OCI-M1 (cell line): ENCODE measurements around the gene GFI1.
A peak's percentile ranks its signal among the peaks of the same experiment; 100 is the strongest.
"Not testable (repeated sequence)": the region's sequence is repeated elsewhere in the genome, so short reads cannot be mapped to it uniquely, and the experiment has no call there.

Experiments
- DNase-seq: peaks from one replicate; lab custom pipeline; 2025; lab: John Stamatoyannopoulos, UW

The GFI1 gene

DNA sequence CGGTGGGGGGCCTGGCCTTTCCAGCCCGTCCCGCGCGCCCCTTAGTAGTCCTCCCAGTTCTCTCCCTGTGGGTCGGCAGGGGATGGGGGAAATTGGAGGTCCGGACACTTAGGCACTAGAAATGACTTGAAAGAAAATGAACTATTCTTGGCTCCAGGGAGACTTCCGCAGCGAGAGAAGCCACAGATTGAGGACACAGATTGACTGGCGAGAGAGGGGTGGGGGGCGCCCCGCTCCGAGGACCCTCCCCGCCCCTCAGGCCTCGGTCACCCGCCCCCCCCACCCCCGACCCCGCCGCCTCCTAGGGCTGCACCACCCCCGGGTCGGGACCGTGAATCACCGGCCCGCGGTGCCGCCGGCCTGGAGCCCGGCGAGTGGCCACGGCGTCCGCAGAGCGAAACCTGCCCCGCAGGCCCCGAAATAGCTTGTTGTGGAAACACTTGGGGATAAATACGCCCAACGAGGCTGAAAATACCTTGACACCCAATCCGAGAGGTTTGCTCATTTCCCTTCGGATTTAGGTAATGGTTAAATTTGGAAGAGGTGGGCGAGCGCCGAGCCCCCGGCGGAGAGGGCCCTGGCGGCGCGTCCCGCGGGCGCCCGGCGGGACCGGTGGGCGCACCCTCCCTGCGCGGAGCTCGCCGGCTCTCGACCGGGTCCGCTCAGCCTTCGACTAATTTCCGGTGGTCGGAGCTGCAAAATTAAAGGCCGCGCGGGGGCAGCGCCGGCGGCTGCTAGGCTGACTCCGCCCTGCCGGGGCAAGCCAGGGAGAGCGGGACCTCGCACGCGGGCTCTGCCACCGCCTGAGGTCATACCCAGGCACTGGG, at the start of gene GFI1:
Gene GFI1 (minus strand): TSS at position 675 of the 827 bp plus-strand sequence. CDS start 3,438 bp downstream, outside the sequence.
- DNase-seq = peak; percentile 71

DNA sequence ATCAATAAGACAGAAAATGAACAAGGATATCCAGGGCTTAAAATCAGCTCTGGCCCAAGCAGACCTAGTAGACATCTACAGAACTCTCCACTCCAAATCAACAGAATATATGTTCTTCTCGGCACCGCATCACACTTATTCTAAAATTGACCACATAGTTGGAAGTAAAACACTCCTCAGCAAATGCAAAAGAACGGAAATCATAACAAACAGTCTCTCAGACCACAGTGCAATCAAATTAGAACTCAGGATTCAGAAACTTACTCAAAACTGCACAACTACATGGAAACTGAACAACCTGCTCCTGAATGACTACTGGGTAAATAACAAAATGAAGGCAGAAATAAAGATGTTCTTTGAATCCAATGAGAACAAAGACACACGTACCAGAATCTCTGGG, 45.6 kb upstream of the GFI1 start:
- DNase-seq = not testable (repeated sequence)

DNA sequence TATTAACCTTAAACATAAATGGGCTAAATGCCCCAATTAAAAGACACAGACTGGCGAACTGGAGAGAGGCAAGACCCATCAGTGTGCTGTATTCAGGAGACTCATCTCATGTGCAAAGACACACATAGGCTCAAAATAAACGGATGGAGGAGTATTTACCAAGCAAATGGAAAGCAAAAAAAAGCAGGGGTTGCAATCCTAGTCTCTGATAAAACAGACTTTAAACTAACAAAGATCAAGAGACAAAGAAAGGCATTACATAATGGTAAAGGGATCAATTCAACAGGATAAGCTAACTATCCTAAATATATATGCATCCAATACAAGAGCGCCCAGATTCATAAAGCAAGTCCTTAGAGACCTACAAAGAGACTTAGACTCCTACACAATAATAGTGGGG, 45.2 kb upstream of the GFI1 start:
- not testable (repeated sequence) for DNase-seq

DNA sequence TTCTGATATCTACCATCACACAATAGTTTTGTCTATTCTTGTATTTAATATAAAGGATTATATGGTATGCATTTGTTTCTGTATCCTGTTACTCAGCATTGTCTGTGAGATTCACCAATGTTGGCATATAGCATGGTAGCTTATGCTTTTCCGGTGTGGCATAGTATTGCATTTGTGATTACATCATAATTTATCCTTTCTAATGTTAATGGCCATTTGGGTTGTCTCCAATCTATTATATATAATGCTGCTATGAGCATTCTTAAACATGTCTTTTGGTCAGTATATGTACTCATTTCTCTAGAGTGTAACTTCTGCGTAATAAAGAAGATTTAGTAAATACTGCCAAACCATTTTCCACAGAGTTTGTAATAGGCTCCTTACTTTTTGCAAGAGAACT, 40.9 kb upstream of the GFI1 start:
- DNase-seq = no peak

DNA sequence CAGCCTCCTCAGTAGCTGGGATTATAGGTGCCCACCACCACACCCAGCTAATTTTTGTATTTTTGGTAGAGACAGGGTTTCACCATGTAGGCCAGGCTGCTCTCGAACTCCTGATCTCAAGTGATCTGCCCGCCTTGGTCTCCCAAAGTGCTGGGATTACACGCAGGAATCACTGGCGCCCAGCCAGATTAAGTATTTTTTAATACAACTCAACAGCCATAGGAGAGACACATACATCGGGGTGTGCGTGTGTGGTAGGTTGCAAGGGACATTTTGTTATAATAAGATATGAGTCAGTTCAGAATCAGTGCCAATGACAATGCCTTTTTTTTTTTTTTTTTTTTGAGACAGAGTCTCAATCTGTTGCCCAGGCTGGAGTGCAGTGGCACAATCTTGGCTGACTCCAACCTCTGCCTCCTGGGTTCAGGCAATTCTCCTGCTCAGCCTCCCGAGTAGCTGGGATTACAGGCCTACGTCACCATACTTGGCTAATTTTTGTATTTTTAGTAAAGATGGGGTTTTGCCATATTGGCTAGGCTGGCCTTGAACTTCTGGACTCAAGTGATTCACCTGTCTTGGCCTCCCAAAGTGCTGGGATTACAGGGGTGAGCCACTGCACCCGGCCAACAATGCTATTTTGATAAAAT, 38.3 kb upstream of the GFI1 start:
- DNase-seq = not testable (repeated sequence)

DNA sequence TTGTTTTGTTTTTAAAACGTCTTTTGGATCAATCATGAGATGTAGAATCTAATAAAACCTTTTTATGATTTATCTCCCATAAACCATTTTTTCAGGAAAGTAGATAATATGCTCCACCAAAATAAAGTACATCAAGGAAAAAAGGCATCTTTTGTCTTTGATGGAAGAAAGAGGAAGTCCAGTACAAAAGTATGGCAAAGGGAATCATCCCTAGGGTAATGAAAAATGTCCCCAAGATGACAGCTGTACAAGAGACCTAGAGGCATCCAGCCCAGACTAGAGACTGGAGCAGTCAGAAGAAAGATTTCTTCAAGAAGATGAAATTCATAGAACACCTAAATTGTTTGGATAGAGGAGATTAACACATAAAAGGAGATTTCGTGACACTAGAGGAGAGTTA, 32.3 kb upstream of the GFI1 start:
- no peak for DNase-seq

DNA sequence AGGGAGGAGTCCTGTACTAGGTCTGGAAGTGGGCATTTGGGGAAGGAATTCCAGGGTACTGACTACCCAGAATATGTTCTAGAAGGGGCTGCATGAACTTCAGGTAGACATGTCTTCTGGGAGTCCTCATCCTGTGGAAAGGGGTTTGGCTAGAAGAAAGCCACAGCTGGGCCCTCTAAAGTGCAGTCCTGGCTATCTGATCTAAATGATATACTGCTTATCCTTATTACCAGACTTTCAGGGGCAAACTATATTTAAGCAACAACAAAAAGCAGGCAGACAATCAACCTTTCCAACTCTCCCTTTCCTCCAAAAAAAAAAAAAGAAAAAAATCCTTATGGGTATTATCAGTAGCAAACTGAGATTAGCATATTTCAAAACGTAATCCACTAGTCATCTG, 29.8 kb upstream of the GFI1 start:
- DNase-seq = peak; percentile 58

DNA sequence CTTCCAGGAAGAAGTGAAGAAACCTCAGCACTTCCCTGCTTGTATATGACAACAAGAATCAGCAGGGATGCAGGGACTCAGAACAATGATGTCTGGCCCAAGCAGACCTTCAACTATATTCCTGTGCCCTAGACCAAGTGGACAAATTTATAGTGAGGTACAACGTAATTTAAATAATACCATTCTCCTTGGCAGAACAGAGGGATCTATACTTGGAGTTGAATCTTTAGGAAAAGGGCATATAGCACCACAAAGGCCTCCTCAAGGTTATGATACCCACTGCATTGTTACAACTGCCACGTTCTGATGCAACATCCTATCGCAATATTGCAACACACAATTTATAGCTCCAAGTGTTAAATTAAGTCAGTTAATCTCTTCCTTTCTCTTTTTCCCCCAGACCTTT, 29.1 kb upstream of the GFI1 start:
- DNase-seq = peak; percentile 75

DNA sequence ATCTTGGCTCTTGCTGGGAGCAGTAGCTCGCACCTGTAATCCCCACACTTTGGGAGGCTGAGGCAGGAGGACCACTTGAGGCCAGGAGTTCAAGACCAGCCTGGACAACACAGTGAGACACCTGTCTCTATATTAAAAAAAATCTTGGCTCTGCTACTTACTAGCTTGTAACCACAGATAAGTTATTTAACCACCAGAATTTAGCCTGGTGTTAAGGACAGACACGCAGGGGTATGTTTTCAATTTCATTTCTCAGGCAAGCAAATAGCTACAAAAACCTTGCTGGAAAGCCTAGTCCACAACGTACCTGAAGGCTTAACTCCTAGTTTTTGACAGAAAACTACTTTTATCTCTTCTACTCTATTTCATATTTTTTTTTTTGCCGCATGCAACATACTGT, 24.8 kb upstream of the GFI1 start:
- no peak for DNase-seq

DNA sequence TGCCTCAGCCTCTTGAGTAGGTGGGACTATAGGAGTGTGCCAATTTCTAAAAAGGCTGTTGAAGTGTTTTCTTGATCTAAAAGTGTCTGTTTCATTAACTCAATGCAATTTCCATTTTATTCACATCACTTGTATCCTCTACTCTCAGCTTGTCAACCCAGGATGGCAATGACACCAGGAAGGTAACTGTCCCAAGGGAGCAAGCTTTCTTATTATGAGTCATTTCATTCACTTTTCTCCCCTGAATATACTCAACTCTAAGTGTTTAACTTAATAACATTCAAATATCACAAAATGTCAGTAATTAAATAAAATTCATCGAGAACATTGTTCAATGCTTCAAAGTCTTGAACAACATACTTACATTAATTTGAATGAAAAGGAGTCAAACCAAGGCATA, 22.9 kb upstream of the GFI1 start:
- DNase-seq = no peak

DNA sequence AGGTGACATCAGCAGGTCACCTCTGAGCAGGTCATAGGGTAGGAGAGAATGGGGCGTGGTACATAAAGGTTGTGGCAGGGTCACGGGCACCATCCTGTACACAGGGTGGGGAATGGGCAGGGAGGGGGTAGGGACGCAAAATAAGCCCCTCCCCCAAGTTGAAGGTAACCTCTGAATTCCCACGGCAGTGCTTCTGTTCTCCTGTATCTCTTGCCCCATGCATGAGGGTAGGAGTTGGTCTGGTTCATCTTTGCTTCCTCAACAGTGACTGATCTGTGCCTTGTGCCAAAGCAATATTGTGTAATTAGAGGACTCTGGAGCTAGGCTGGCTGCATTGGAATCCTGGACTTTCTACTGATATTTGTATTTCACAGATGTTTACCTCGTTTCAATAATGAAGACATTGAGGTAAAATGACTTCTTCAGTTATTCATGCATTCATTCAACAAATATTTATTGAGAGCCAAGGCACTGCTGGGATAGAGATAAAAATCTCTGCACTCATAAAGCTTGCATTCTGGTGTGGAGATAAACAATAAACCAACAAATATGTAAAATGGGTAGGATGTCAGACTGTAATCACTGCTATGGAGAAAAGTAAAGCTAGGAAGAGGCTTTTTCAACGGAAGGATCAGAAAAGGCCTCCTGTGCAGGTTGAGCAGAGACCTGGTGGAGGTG, 18.4 kb upstream of the GFI1 start:
- no peak for DNase-seq

DNA sequence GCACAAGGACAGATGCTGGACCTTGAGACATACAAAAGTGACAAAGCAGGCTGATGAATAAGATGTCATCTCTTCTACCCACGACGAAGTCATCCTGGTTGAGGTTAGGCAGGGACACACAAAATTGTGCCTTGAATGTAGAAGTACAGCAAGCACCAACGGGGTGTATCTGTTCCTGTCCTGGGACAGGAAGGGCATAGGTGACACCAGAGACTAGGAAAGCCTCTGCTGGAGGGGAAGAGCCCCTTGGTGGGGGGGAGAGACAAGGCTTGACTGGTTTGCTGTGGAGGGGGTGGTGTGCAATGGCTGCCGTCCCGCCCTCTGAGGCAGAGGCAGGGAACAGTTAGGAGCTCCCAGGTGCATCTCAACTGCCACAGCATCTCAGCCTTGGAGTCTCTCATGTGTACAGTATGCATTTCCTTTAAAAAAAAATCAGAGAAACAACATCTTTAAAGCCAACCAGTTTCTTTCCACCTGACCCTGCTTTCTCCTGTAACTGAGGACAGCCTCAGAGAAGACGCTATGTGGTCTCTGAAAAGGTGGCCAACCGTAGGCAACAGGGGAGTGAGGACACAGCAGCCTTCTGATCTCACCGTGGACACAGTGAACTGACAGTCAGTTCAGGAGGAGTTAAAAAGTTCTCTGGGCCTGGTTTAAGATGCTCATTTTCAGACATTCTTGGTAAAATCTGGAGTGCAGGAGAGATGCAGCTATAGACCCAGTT, 17.7 kb upstream of the GFI1 start:
- DNase-seq = no peak

DNA sequence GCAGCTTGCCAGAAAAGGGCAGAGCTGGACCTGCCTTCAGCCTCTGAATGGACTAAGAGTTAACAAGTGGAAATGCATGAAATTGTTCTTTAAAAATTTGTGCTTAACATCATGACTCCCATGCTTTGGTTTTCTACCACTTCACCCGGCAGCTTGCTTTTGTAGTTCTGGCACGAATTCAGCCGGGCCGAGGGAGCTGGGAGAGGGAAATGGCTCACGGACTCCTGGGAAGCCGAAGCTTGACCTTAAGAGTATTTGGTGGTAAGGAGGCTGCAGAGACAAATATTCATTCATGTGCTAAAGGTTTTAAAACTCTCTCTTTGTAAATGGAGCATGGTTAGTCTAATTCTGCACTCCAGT, 17.2 kb upstream of the GFI1 start:
- no peak for DNase-seq

DNA sequence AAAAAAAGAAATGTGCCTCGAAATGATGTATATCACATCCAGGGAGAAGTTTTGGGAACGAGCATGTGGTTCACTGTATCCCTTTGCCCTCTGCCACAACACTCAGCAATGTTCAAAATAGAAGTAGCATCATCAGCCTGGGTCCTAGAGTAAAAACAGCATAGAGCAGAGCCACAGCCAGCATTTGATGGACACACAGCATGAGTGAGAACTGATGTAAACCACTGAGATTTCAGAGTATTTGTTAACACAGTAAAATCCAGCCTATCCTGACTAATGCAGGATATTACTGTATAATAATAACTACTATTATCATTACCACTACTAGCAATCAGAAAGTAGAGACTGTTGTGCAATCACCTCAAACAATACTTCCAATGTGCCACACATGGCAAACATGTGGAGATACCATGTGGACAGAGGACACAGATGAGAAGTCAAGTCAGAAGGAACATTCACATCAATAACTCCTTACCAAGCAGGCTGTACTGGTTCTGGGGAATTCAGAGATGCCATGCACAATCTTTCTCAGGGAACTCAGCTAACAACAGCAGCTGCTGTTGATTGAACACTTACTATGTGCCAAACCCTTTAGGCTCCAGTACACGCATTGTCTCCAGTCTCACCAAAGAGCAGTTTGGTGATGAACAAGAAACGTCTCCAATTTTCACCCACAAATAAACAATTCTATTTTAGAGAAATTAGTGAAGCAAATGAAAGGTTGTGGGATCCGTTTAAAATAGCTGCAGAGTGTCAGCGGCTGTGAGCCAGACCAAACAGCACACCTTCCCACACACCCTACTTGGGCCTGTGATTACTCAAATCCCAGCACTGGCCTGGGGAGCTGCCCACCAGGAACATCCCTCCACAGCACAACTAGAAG, 16.6 kb upstream of the GFI1 start:
- DNase-seq = no peak

DNA sequence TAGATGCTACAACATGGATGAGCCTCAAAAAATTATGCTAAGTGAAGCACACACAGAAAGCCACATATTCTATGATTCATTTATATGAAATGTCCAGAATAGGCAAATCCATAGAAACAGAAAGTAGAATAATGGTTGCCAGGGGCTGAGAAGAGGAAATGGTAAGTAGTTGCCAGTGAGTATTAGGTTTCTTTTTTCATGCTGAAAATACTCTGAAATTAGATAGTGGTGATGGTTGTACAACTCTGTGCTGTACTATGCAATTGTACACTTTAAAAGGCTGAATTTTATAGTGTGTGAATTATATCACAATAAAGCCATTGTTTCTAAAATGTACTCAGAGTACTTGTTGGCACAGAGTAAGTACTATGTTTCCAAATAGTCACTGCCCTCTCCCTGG, 15.5 kb upstream of the GFI1 start:
- no peak for DNase-seq

DNA sequence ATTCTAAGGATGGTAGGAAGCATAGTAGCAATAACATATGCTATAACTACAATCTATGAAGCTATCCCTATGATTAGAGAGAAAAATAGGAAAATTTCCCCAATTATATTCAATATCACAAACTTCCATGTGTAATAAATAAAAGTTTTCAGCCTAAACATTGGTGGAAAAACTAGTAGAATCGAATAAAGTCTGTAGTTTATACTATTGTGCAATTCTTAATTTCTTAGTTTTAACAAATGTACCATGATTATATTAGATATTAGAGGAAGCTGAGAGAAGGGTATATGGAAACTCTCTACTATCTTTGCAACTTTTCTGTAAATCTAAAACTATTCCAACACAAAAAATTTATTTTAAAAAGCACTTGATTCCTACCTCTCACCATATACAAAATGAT, 13.8 kb upstream of the GFI1 start:
- no peak for DNase-seq

DNA sequence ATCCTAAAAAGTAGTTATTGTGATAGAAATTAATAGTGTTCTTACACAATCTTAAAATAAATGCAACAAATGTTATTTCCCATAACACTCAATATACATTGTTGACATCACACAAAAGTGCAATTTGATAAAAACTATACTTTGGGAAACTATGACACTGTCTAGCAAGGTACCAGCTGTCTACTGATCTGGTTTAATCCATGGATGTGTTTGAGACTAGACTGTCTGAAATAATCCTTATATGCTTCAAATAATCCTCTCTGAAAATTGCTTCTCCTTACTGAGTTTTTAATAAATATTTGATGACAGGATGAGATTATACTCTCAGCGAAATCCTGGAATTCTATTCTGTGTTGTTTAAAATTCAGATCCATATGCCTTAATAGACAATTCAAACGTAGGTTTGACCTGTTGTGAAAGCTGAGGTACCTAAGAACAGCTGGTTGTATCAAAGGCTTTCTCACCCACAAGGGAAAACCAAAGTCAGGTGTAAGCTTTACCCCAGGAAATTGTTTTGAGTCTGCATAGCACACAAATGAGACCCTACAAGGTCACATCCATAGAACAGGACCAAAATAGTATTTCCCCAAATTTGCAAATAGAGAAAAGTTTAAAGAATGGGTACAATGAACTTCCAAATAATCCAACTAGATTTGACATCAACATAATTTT, 8.8 kb upstream of the GFI1 start:
- no peak for DNase-seq

DNA sequence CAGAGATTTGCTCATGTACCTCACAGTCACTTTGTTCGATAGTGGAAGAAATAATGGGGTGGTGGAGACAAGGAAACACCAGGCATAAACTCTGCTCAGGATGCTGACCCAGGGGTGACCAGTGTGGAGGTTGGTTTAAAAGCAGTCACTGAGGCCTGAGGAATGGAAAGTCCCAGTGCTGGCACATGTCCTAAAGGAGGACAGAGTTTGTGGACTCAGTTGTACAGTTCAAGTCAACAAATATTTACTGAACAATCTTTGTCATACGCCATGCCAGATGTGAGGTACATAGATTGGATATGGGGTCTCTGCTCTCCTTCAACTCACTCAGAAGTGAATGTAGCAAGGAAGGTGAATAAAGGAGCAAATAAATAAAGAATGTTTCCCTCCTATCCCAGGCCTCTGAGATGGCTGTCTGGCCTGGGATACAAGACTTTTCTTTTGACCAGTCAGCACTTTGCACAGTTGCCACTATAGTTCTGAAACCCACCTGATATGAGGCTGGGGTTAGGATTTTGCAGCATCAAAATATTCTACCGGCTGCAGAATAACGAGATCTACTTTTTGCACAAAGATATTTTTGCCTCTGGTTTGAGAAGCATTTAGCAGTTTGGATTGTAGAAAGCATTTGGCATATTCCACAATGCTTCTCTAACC, 7.9 kb upstream of the GFI1 start:
- DNase-seq = no peak

DNA sequence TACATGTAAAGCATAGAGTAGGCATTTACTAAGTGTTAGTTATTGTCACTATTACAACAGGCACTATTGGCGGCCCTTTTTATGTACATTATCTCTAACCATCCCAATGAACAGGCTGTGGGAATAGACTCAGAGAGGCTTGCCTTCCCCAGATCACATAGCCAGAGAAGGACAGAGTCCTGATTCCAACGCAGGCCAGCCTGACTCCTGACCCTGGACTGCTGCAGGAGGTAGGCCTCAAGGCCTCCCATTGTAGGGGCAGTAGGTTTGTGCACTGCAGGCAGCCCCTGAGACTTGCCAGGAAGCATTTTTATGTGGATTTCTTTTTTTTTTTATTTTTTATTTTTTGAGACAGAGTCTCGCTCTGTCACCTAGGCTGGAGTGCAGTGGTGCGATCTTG, 6.4 kb upstream of the GFI1 start:
- DNase-seq = no peak

DNA sequence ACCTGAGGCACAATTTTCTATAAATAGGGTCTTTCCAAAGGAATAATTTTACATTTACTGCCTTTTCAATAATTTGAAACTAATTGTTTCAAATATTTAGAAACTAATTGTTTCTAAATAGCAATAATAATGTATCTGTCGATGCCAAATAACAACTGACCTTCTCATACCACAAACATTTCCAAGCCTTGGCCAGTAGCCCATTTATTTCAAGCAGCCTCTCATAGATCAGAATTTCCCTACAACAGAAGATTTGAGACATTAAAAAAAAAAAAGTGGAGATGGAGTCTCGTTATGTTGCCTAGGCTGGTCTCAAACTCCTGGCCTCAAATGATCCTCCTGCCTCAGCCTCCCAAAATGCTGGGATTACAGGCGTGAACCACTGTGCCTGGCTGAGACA, 2.1 kb upstream of the GFI1 start:
- no peak for DNase-seq
